A549 (cell line): ENCODE results near the gene CDX2. TPM values are rescaled to one million over a fixed set of nuclear protein-coding genes. Genes with fewer than 3 reads are reported as not detected.

Experiments
- ATAC-seq, 2 experiments: fragments of 200-7000 bp in 1 of 2; fragments of >200 bp in 1 of 2; cut with Nextera tagmentation in 1 of 2; cut with Tn5 transposase in 1 of 2; 3 replicates each; pipeline versions ENCODE4 v1.8.0 to v1.9.1; 2018 to 2020; ENCODE audit warnings: mild to moderate bottlenecking in 1 of 2, moderate library complexity in 1 of 2
- CTCF ChIA-PET: fragments of 300-600 bp; sonication (Branson Sonifier 250); formaldehyde crosslinking; extraction: SDS; loops from one replicate; lab custom pipeline; 2021; ENCODE audit warnings: antibody characterized with exemption, inconsistent platforms; lab: Yijun Ruan, JAX
- POLR2A ChIA-PET: fragments of 350-600 bp; formaldehyde crosslinking; extraction: SDS; loops from one replicate; lab custom pipeline; 2021; ENCODE audit warnings: antibody characterized with exemption, inconsistent platforms; lab: Yijun Ruan, JAX
- DNase-seq, 2 experiments: peaks; one replicate each; pipeline versions ENCODE4 v3.0.0 to v3.0.0-alpha.2; 2011 to 2016; ENCODE audit warnings: low read depth in 1 of 2, low spot score in 1 of 2
- FAIRE-seq: peaks from 2 replicates; lab custom pipeline; 2011; peaks lifted over from hg19 to GRCh38; lab: Jason Lieb, UNC
- H3K27ac ChIP-seq, 2 experiments: fragments of >200 bp; sonication (Bioruptor Twin); formaldehyde crosslinking; 3 replicates each; pipeline ENCODE4 v1.5.1; 2016 to 2017
- H3K4me1 ChIP-seq: fragments of >200 bp; sonication (Bioruptor Twin); formaldehyde crosslinking; 3 replicates; pipeline ENCODE4 v1.6.1; 2016
- H3K4me2 ChIP-seq: fragments of >200 bp; sonication (Bioruptor Twin); formaldehyde crosslinking; 3 replicates; pipeline ENCODE4 v1.6.1; 2016
- H3K4me3 ChIP-seq: fragments of >200 bp; sonication (Bioruptor Twin); formaldehyde crosslinking; 3 replicates; pipeline ENCODE4 v1.5.1; 2016
- H3K9me3 ChIP-seq: fragments of >200 bp; sonication (Bioruptor Twin); formaldehyde crosslinking; 3 replicates; pipeline ENCODE4 v1.6.1; 2016
- ATOH8 ChIP-seq: fragments of 250-450 bp; sonication (Bioruptor Pico); IDR thresholded peaks from 2 replicates; pipeline ENCODE4 v1.5.0; 2020; ENCODE audit warnings: low read depth, mild to moderate bottlenecking, moderate library complexity
- BHLHE40 ChIP-seq: IDR thresholded peaks from 2 replicates; pipeline ENCODE4 v1.6.1; 2012; ENCODE audit warnings: low read depth, low read length, inconsistent platforms
- CBX8 ChIP-seq: fragments of 200-600 bp; sonication (generic); IDR thresholded peaks from 2 replicates; pipeline ENCODE4 v1.6.1; 2016
- CEBPB ChIP-seq, 2 experiments: fragments of >200 bp in 1 of 2; sonication (Bioruptor Twin) in 1 of 2; formaldehyde crosslinking in 1 of 2; IDR thresholded peaks; 2 replicates each; pipeline ENCODE4 v1.6.1; 2012 to 2016
- EHF ChIP-seq: fragments of 250-450 bp; sonication (Bioruptor Pico); IDR thresholded peaks from 2 replicates; pipeline ENCODE4 v1.5.0; 2020; ENCODE audit warnings: mild to moderate bottlenecking
- EHMT2 ChIP-seq: fragments of 200-600 bp; sonication (generic); IDR thresholded peaks from 2 replicates; pipeline ENCODE4 v1.6.1; 2016; ENCODE audit warnings: antibody characterized with exemption, low read depth, mild to moderate bottlenecking, moderate library complexity
- ESRRA ChIP-seq: fragments of 150-350 bp; IDR thresholded peaks from 2 replicates; pipeline ENCODE4 v1.6.1; 2014; ENCODE audit warnings: mild to moderate bottlenecking, low read length, borderline replicate concordance
- FOSL2 ChIP-seq, 2 experiments: fragments of 450-650 bp in 1 of 2; fragments of >200 bp in 1 of 2; sonication (Bioruptor Twin) in 1 of 2; formaldehyde crosslinking; IDR thresholded peaks; 2 replicates each; pipeline versions ENCODE4 v1.5.0 to v1.6.1; 2016 to 2020; ENCODE audit warnings: mild to moderate bottlenecking in 1 of 2, moderate library complexity in 1 of 2
- HDAC2 ChIP-seq: fragments of 200-600 bp; sonication (generic); IDR thresholded peaks from 2 replicates; pipeline ENCODE4 v1.6.1; 2016
- MYC ChIP-seq: IDR thresholded peaks from 2 replicates; pipeline ENCODE4 v1.6.1; 2012; ENCODE audit warnings: mild to moderate bottlenecking, inconsistent platforms, low read length, improper control_type of control experiment, borderline replicate concordance
- NFE2L2 ChIP-seq: fragments of 150-350 bp; conservative IDR thresholded peaks from 2 replicates; pipeline ENCODE4 v1.6.1; 2014; ENCODE audit warnings: low read length
- PBX3 ChIP-seq: IDR thresholded peaks from 2 replicates; pipeline ENCODE4 v1.6.1; 2012
- POLR2A ChIP-seq: IDR thresholded peaks from 2 replicates; pipeline ENCODE4 v1.6.1; 2012; ENCODE audit warnings: mild to moderate bottlenecking, low read length
- RAD21 ChIP-seq, 2 experiments: fragments of >200 bp in 1 of 2; sonication (Bioruptor Twin) in 1 of 2; formaldehyde crosslinking in 1 of 2; IDR thresholded peaks in 1 of 2; conservative IDR thresholded peaks in 1 of 2; 2 replicates in 1 of 2; 3 replicates in 1 of 2; pipeline ENCODE4 v1.6.1; 2012 to 2018; ENCODE audit warnings: inconsistent platforms in 1 of 2
- RARB ChIP-seq: fragments of 250-450 bp; sonication (Bioruptor Pico); IDR thresholded peaks from 2 replicates; pipeline ENCODE4 v1.8.0; 2021; ENCODE audit warnings: mild to moderate bottlenecking, moderate library complexity
- RCOR1 ChIP-seq: fragments of 150-350 bp; IDR thresholded peaks from 2 replicates; pipeline ENCODE4 v1.6.1; 2014; ENCODE audit warnings: antibody characterized with exemption, low read length, low read depth
- REST ChIP-seq: fragments of 200-600 bp; sonication (generic); IDR thresholded peaks from 2 replicates; pipeline ENCODE4 v1.6.1; 2016; ENCODE audit warnings: antibody characterized with exemption, mild to moderate bottlenecking, moderate library complexity
- RFX5 ChIP-seq: fragments of 450-650 bp; IDR thresholded peaks from 2 replicates; pipeline ENCODE4 v1.7.1; 2014; ENCODE audit warnings: antibody characterized with exemption, mild to moderate bottlenecking, moderate library complexity
- TFCP2L1 ChIP-seq: fragments of 250-450 bp; sonication (Bioruptor Pico); IDR thresholded peaks from 2 replicates; pipeline ENCODE4 v1.5.0; 2021; ENCODE audit warnings: mild to moderate bottlenecking
- TP53 ChIP-seq: fragments of 250-450 bp; sonication (Bioruptor Pico); IDR thresholded peaks from 2 replicates; pipeline ENCODE4 v1.5.0; 2021; ENCODE audit warnings: mild to moderate bottlenecking, moderate library complexity
- ZNF302 ChIP-seq: fragments of 250-450 bp; sonication (Bioruptor Pico); IDR thresholded peaks from 2 replicates; pipeline ENCODE4 v1.9.0; 2021; ENCODE audit warnings: inconsistent platforms, mild to moderate bottlenecking, moderate library complexity
- ZSCAN20 ChIP-seq: fragments of 250-450 bp; sonication (Bioruptor Pico); IDR thresholded peaks from 2 replicates; pipeline ENCODE4 v1.8.0; 2022; ENCODE audit warnings: mild to moderate bottlenecking, moderate library complexity
- WGBS: methylation state at CpG from one replicate; pipeline ENCODE4 v1.1.6; 2017; ENCODE audit errors: missing lambda C conversion rate; 5-methylcytosine and 5-hydroxymethylcytosine counted together
- polyA plus RNA-seq, 4 experiments: library from polyadenylated mRNA; depleted of rRNA in 3 of 4; stranded (reverse); fragments of >200 nt; fragmentation: RNase III in 1 of 4; extraction: RNeasy Plus Mini Kit Qiagen cat#74134 plus additional on column Dnase treatment in 1 of 4; gene quantifications; 2 replicates in 3 of 4; 3 replicates in 1 of 4; pipeline ENCODE4 v1.2.3, GENCODE V29; 2011 to 2017

The CDX2 gene
- polyA plus RNA-seq, 2 of the 4 experiments (the other 2 are of a cell fraction), result 0.14 to 0.19 TPM

- ChIA-PET CTCF (interaction anchor here (0.8 to 1.2 kb wide), 2 partner anchors 9 to 14 kb away, joined by 3 read pairs; partner anchors contain the start of gene URAD), POLR2A (no interaction called here)
- H3K27ac ChIP-seq, result no peak overlapping the region
- no peaks in the 10 kb centered on the region for H3K4me1 ChIP-seq
- 59% methylated on average over 6 of the region's 6 CpGs for WGBS
- FAIRE-seq (no peak), ATAC-seq (no peak), DNase-seq (no peak)
- no peak overlapping the region for H3K4me3 ChIP-seq
- no peaks in the 10 kb centered on the region for H3K9me3 ChIP-seq
- TF ChIP-seq ATOH8, result no peak
- no peak for TF ChIP-seq ZSCAN20
- no peak for TF ChIP-seq RCOR1
- TF ChIP-seq MYC, result no peak
- no peak for TF ChIP-seq ZNF302 (CRISPR knock-in tag)
- no peak for TF ChIP-seq PBX3
- no peak for TF ChIP-seq CEBPB (IDR thresholded peaks at IDR 0.05)
- no peak for TF ChIP-seq BHLHE40
- TF ChIP-seq CBX8, result no peak
- TF ChIP-seq FOSL2 (IDR thresholded peaks at IDR 0.05), result no peak
- no peak for TF ChIP-seq FOSL2 (CRISPR knock-in tag; IDR thresholded peaks at IDR 0.05)
- no peak for TF ChIP-seq EHF
- no peak for TF ChIP-seq RARB (CRISPR knock-in tag)
- H3K4me2 ChIP-seq, result no peak overlapping the region
These were observed 34.0 kb upstream of the CDX2 start for GRCh38 chr13:28002886-28003698.

- POLR2A ChIA-PET, result no interaction called here
- DNase-seq (no peak), ATAC-seq (no peak), FAIRE-seq (no peak)
- no peaks in the 10 kb centered on the region for H3K9me3 ChIP-seq
- CTCF ChIA-PET, result interaction anchor here (0.5 to 2.3 kb wide), 3 partner anchors 17 to 640 kb away, joined by 3 to 9 read pairs (median 6); no protein-coding TSS in a partner anchor
- TF ChIP-seq POLR2A (no peak), NFE2L2 (no peak), EHMT2 (no peak), ESRRA (no peak), REST (no peak), RAD21 (conservative IDR thresholded peaks at IDR 0.05 in 1 of 2, IDR thresholded peaks at IDR 0.05 in 1 of 2) (no peak), TFCP2L1 (CRISPR knock-in tag) (no peak), TP53 (CRISPR knock-in tag) (no peak), RFX5 (no peak), HDAC2 (no peak)
- WGBS, result 65% methylated on average over 6 of the region's 20 CpGs
- no peak overlapping the region for H3K4me2 ChIP-seq
- H3K27ac ChIP-seq, result no peak overlapping the region
- no peak overlapping the region for H3K4me3 ChIP-seq
- no peaks in the 10 kb centered on the region for H3K4me1 ChIP-seq
These were observed 32.8 kb upstream of the CDX2 start for GRCh38 chr13:28001837-28002473.
